Choroid plexus epithelial cell (primary cell): Measurements from ENCODE around the gene MT3.
A peak's percentile ranks its signal among the peaks of the same experiment; 100 is the strongest.

Source experiments
- DNase-seq: peaks from one replicate; pipeline ENCODE4 v3.0.0-alpha.2; 2010; ENCODE audit warnings: low read depth
- H3K4me3 ChIP-seq: 2 replicates; pipeline ENCODE4 v1.5.1; 2011; ENCODE audit warnings: low read depth, mild to moderate bottlenecking, control low read depth, low read length, moderate library complexity
- CTCF ChIP-seq: conservative IDR thresholded peaks from 2 replicates; pipeline ENCODE4 v1.5.1; 2011; ENCODE audit warnings: low read depth, mild to moderate bottlenecking, control low read depth, inconsistent platforms, low read length, moderate library complexity

The MT3 gene

GRCh38 chr16:56594292-56594619, 4.9 kb downstream of the MT3 start:
- no peak overlapping the region for H3K4me3 ChIP-seq
- no peak for DNase-seq
- TF ChIP-seq CTCF: no peak

- DNase-seq: peak; percentile 79
- H3K4me3 ChIP-seq: no peak overlapping the region
- peak; percentile 83 for TF ChIP-seq CTCF
Measured at GRCh38 chr16:56600398-56600999, 11.2 kb downstream of the MT3 start.

GRCh38 chr16:56601325-56601724, 12.0 kb downstream of the MT3 start:
- DNase-seq: no peak
- H3K4me3 ChIP-seq: no peak overlapping the region
- no peak for TF ChIP-seq CTCF

GRCh38 chr16:56603589-56603988, 14.3 kb downstream of the MT3 start:
- peak; percentile 63 for TF ChIP-seq CTCF
- H3K4me3 ChIP-seq: no peak overlapping the region
- peak; percentile 63 for DNase-seq

GRCh38 chr16:56604966-56605365, 15.6 kb downstream of the MT3 start:
- no peak for TF ChIP-seq CTCF
- H3K4me3 ChIP-seq: no peak overlapping the region
- DNase-seq: no peak

GRCh38 chr16:56605475-56605874, 16.1 kb downstream of the MT3 start:
- no peak overlapping the region for H3K4me3 ChIP-seq
- TF ChIP-seq CTCF: no peak
- DNase-seq: no peak

GRCh38 chr16:56606071-56606475, 16.7 kb downstream of the MT3 start:
- no peak for DNase-seq
- no peak for TF ChIP-seq CTCF
- H3K4me3 ChIP-seq: no peak overlapping the region
